GM19463 (cell line): Measurements from ENCODE around the gene CXCL12.

ENCODE experiments used
- ATAC-seq: cut with Tn5 transposase; IDR thresholded peaks from one replicate; pipeline ENCODE4 v1.9.1; 2021; ENCODE audit warnings: mild to moderate bottlenecking, moderate library complexity; ENCODE audit not compliant: unreplicated experiment

The CXCL12 gene

DNA sequence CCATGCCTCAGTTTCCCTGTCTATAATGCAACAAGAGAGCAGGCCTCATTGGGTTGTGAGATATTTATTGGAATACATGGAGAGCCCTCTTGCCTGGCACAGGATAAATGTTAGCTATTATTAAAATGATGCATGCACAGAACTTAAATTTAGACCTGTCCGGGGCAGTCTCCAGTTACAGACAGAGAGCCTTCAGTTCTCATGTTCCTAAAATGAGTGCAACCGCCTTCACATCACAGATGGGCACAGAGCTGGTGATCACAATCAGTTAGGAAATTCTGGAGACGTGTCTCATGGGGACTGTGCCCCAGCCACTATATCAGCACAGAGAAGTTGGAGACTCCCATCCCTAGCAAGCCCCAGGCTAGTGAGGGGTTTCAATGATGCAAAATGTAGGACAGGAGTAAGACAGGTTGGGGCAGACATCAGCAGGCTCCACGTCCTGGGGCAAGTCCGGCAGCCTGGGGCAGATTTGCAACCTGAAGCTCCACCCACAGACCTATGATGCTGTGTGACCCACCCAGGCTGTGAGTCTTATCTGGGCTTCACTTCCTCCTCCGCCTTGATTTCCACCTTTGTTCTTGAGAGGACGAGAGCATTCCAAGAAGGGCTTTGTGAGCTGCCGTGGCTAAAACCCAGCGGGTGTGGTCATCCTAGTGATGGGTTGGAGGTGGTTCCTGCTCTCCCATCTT lies 49.4 kb downstream of the CXCL12 start:
- no peak for ATAC-seq

DNA sequence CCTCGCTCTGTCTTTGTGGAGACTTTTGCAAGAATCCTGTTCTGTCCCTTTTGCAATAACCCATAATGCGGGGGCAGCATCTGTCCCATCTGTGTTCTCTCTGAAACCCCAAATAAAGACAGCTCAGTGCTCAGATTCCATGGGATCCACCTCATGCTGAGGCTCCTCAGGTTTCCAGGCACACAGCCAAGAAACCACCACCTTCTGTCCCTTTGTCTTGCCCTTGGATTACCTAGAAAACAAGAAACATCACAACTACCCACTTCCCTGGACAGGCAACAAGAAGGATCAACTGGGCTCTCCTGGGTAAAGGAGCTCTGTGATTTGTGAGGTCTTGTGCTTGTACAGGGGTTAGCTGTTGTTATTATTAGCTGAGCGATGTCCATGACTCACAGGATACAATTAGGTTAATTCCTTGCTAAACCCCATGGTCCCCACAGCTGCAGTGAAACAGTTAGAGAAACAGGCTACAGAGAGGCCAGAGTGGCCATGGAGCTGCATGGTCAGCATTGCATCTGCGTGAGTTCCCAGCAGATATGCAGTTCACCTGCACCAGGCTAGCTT lies 50.2 kb downstream of the CXCL12 start:
- no peak for ATAC-seq

DNA sequence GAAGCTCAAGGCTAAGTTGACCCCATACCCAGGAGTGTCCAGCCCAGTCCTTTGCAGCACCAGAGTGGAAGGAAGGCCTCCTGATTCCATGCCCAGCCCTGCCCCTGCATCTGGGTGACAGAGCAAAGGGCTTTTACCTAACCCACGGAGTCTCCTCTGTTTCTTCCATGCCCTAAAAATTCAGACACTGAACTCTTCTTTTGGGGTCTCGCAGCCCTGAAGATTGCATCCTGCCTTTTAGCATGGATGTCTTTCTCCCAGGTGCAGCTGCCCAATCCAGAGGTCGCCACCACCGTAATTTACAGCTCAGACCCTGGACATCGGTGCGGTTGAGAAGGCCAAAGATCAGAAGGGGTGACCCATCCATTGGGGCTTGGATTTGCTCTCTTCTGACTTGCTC lies 50.8 kb downstream of the CXCL12 start:
- ATAC-seq, result no peak

DNA sequence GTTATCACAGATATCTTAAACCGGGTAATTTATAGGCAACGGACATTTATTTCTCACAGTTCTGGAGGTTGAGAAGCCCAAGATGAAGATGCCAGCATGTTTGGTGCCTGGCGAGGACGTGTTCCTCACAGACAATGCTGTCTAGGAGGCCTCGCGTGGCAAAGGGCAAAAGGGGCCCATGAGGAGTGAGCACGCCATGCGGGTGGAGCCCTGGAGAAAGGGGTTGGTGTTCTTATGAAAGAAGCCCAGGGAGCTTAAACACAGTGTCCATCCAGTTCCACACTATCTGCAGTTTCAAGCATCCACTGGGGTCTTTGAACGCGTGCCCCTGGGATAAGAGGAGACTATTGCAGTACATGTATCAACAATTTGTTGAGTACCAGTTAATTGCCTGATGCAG lies 51.4 kb downstream of the CXCL12 start:
- ATAC-seq, result no peak

DNA sequence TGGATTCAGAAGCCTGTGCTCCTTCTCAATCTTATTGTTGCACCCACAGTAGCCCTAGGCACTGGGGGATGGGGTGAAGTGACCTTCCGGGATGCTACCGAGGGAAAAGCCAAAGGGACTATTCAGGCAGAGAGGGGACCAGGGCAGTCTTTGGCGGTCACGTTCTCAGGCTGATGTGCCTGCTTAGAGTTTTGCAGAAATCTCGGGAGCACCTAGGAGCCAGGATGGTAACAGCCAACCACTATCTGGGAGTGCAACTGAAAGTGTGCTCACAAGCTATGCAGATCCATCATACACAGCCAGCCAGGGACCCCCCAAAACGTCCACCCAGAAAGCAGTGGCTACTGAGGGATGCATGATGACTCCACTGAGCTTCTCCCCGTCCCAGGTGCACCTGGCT lies 52.4 kb downstream of the CXCL12 start:
- no peak for ATAC-seq

DNA sequence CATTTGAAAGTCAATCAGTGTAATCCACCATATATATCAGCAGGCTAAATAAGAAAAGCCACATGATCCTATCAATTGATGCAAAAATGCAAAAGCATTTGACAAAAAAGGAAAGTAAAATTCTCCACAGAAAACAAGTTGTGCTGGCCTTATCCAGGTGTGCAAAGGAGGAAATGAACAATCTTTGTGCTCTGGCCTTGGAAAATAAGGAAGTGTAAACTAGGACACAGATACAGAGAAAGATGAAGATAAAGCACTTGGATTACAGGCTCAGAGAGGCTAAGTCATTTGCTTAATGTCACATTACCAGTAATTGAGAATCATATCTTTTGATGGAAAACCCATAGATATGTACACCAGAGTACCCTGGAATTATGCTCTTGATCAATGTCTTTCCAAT lies 54.5 kb downstream of the CXCL12 start:
- no peak for ATAC-seq

DNA sequence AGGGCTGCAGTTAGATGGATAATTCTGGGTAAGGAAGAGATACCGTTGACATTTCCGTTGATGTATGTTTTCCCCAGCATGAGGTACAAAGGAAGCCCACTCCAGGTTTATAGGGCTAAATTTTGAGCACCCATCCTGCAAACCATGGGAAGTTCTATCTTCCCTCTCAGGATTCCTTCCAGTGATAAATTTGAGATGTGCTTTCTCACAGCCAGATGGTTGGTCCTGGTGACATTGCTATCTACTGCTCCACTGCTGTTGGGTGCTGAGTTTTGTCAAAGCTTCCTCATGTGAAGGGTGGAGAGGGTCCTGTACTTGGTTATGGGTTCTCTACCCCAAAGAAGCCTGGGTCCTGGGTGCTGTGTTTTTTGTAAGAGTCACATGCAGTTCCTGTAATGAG lies 57.4 kb downstream of the CXCL12 start:
- ATAC-seq, result no peak
